ENCODE results near the gene RPL27.
A peak's percentile ranks its signal among the peaks of the same experiment; 100 is the strongest.

Gene RPL27

DNA sequence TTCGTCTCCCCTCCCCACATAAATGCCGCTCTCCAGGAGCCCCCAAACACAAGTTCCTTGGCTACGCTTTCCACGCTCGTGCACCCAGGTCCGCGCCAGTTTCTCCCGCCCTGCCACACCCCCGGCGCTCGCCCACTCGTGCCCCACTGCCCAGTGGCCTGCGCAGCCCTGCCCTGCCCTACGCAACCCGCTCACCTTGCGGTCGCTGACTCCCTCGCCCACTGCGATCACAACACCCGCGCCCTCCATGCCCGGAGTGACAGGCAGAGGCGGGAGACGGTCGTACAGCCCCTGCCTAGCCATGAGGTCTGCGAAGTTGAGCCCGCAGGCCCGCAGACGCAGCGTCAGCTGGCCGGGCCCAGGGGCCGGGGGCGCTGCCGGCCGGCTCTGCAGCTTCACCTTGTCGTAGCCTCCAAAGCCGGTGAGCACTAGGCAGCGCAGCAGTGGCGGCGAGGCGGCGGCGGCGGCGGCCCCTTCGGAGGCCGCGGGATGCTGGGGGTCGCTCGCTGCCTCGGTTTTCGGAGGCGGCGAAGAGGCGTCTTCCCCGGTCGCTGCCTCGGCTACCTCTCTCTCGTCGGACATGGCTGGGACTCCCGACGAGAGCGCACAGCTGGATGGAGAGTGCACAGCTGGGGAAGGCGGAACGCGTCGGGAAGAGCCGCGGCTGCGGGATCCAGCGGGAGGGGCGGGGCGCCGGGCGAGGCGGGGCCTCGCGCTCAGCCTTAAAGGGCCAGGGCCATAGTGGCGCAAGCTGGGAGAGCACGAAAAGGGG, 23.7 kb downstream of the RPL27 start, which contains the start of gene VAT1:
VAT1 (minus strand) TSS at position 645 of the 772 bp plus-strand sequence; CDS start at position 582, 63 bp downstream.
- peak; percentile 72 for DNase-seq

DNA sequence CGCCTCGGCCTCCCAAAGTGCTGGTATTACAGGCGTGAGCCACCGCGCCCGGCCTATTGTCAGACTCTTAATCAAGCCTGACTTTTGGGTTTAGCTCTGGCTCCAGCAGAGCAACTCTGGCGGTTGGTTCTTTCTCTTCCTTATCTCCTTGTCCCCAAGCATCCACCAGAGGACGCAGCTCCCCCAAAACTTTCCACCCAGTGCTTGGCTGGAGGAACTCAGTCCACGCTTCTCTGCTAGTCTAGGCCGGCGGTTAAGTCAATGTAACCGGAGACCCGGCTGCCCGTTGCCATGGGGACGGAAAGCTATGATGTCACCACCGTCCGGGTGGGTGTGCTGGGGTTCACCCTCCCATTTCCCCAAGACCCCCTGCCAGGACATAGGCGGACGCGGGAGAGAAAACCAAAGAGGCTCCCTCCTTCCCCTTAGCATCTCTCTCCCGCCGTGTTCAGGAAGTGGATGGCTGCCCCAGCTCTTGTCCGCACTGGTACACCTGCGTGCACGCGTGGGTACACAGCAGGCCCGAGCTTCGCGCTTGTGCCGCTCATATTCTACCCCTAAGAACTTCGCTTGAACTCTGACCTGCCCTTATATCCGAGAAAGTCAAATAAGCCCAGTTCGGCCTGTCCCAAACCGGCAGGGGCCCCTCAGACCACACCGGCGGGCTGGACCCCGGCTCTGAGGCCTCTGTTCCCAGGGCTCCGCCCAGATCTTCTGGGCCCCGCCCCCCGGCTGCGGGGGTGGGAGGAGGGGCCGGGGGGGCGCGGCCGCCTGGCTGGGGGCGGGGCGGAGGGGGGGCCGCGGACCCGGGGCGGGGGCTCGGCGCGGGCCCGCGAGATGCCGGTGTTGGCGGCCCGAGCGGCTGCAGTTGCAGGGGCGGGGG, 26.4 kb downstream of the RPL27 start, which contains the start of gene RND2:
RND2 (plus strand) TSS at position 825 of the 883 bp plus-strand sequence. CDS start 117 bp downstream, outside the sequence.
- DNase-seq: peak; percentile 82

DNA sequence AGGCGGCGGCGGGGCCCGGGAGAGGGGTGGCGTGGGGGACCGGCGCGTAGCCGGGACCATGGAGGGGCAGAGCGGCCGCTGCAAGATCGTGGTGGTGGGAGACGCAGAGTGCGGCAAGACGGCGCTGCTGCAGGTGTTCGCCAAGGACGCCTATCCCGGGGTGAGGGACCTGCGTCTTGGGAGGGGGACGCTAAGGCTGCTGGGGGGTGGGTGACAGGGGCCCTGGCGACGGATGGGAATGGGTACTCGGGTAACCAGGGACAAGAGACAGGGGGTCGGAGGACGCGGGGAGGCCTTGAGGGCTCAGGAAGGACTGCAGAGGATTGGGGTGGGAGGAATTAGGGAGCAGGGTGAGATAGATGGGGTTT, 27.1 kb downstream of the RPL27 start:
- DNase-seq: no peak

DNA sequence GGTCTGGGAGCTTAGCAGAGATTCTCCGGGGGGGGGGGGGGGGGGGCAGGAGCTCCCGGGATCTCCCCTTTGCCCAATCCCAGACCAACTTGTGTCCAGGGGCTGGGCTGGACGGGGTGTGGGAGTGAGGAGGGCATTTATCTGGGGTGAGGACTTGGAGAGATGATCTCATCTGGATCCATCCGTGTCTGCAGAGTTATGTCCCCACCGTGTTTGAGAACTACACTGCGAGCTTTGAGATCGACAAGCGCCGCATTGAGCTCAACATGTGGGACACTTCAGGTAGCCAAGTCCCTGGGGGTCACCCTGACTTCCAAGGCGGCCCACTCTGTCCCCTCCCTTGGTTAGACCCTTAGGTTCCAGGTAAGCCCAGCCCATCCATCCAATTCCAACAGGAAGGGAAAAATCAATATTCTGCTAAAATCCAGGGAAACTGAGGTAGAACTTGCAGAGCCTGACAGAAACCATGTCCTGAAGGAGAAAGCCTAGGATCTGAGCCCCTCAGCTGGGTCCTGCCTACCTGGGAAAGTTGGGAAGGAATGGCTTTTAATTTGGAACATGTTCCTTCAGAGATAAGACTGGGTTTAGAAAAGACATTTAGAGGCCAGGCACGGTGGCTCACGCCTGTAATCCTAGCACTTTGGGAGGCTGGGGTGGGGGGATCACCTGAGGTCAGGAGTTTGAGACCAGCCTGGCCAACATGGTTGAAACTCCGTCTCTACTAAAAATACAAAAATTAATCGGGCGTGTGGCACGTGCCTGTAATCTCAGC, 27.7 kb downstream of the RPL27 start:
- no peak for DNase-seq

DNA sequence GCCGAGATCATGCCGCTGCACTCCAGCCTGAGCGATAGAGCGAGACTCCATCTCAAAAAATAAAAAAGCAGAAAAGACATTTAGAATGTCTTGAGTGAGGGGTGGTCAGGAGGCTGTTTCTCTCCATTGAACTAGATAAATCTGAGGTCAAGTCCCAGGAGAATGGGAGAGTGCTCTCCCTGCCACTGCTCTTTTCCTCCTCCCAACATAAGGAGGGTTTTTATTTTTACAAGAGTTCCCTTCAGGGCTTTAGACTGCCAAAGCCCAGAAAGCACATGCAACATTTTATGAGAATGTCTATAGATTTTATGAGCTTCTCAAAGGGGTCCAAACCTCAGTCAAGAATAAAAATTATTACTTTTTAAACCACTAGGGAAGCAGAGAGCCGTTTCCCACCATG, 28.4 kb downstream of the RPL27 start:
- DNase-seq: no peak

DNA sequence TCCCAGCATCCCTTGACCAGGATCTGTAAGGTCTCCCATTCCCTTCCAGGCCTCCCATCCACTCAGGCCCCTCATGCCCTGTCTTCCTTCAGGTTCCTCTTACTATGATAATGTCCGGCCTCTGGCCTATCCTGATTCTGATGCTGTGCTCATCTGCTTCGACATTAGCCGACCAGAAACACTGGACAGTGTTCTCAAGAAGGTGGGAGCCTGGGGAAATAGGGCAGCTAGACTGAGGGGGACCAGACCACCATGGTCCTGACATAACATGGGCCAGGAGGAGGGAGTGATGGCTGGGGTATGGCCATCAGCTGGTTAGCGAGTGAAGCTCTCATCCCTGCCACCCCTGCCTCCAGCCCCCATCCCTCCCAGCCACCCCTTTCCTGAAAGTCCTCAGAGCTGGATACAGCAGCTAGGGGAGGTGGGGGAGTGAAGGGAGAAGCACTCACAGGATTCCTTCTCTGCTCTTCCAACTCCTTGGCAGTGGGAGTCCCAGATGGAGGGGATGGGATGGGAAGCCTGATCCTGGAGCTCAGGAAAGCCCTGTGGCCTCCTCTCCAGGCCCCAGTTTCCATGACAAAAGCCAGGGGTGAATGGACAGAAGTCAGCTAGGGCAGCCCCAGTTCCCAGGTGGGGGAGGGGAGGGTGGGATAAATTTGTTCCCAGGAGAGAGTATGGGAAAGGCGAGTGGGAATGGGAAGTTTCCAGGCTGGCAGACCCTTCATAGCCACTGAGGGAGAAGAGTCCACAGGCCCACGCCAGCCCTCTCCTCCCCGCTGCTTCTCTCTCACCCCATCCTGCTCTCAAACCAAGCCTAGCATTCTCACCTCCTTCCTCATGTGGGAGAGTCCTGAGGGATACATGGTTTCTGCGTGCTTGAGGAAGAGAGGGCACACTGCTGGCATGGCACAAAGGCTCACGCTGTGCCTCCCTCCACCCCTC, 29.1 kb downstream of the RPL27 start:
- no peak for DNase-seq

DNA sequence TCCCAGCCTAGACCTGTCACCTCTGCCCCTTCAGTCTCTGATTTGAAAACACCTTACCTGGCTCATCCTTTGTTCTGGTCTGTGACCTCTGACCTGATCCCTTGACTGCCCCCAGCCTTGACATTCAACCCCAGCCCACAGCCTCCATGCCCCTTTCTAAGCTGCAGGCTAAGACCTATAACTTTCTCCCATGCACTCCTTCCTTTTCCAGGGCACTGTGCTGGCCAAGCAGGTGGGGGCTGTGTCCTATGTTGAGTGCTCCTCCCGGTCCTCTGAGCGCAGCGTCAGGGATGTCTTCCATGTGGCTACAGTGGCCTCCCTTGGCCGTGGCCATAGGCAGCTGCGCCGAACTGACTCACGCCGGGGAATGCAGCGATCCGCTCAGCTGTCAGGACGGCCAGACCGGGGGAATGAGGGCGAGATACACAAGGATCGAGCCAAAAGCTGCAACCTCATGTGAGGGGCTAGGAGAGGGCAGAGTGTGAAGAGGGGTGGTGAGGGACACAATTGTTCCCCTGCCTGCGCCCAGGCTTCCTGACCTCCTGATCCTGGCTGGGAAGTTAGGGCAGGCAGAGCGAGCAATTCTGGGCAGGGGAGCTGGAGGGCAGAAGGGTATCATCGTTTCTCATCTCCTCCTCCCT, 30.1 kb downstream of the RPL27 start:
- DNase-seq: no peak

DNA sequence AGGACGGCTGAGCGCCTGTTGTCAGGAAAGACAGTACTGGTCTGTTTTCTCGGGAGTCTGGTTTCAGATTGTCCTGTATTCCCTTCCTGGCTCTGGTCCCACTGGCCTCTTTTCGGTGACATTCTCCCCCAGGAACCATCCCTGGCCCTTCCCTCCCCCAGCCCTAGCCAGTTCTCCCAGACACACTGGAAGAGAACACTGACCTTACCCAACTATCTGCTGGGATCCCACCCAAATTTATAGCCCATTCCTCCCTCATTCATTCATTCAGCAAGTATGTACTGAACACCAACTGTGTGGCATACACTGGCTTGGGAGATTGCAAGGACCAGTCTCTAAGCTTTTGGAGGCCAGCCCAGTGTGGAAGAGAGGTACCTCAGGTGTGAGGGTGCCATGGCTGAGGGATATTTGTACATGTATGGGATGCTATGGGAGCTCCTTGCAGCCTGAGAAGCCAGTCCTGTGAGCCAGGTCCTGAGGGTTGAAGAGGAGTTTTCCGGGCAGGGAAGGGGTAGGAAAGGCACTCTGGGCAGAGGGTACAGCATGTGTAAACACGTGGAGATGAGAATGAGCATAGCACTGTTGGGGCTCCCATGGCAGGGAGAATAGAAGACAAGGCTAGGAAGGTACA, 32.0 kb downstream of the RPL27 start:
- no peak for DNase-seq

DNA sequence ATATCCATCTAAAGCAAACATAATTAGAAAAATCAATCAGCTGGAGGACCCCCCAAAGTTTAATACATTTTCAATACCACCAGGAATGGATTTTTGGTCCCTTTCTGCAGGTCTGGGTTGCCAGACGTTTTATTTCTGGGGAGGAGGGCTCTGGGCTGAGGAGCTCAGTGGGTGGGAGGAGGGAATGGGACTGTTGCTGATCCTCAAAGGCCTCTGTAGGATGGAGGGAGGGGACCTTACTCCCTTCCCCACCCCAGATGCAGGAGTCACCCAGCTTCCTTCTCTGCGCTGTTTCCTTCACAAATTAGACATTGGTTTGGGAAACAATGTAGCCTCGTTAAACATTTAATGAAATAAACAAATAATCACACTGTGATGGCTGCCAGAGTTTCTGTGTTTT, 33.4 kb downstream of the RPL27 start:
- DNase-seq: no peak

DNA sequence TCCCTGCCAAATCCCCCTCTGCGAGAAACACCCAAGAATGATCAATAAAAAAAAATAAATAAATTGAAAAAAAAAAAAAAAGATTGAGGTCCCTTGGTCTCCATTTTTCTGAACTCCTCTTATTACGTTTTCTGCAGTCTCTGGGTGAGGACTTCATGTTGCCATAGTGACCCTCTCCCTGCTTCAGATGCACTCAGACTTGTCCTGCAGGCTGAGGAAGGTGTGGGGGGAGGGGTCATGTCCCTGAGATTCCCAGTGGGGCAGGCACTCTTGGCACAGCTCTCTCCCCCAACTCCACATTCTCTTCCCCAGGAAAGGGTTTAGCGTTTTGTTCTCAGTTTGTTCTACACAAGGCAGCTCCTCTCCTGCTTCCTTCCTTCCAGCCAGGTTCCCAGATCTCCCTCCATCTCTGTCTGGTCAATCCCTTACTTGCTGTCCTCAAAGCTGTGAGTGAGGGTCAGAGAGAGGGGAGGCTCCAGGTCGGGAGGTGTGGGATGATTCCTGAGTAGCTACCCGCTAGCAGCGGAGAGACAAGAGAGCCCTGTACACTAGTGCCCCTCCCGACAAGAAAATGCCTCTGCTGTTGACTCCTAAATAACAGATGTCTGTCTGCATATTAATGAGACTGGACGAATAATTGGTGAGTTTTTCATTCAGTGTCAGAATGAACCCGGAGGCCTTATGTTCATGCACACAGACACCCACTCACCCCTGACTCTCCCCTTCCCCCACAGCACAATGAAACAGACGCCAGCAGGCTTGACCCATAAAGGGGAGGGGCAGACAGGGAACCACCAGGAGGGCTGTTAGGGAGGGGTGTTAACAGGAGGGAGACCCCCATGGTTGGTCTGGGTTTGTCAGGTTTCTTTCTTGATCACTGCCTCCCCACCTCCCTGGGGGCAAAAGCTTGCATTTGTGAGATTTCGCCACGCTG, 36.0 kb downstream of the RPL27 start:
- peak; percentile 46 for DNase-seq

DNA sequence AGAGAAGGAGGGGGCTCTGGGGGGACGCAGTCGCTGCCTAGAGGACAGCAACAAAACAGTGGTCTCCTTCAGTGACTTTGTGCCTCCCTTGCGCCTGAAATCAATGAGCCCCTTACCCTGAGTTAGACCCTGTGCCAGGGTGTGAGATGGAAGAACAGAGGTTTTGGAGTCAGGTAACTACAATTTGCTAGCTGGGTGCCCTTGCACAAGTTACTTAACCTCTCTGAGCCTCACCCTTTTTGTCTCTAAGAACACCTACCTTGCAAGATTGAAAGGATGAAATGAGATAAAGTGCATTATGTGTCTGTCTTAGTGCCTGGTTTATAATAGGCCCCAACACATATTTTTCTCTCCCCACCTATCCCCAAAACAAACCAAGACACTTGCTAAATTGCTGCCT, 36.7 kb downstream of the RPL27 start:
- DNase-seq: no peak

DNA sequence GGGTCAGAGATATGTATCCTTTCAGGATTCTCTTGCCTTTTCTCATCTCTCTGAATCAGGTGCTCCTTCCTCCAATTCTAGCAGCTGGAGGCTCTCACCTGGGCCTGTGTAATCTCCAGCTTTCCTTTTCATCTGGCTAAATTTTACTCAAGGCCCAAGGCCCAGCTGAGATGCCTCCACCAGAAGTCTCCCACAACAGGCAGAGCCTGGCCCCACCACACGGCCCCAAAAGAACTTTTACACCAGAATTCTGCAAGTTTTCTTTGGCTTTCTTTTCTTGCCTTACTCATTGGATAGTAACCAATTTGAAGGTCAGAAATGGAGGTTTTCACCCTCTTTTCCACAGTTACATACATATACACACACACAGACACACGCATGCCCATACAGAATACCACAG, 41.4 kb downstream of the RPL27 start:
- no peak for DNase-seq

DNA sequence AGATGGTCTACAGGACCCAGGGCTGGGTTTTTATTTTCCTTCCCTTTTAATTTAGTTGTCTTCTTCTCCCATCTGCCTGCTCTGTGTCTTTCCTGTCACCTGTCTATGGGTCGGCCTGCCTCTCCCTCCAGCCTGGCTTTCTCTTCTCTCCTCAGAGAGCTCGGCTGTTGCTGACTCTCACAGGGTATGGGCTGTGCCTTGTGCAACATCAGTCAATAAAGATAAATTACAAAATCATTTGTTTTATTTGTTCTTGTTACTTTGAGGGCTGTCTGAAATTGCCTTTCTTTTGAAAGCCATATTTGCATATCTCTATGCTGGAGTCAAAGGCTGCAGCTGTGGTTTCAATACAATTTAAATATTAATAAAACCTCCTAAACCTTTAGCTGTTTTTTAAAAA, 42.4 kb downstream of the RPL27 start:
- DNase-seq: no peak

DNA sequence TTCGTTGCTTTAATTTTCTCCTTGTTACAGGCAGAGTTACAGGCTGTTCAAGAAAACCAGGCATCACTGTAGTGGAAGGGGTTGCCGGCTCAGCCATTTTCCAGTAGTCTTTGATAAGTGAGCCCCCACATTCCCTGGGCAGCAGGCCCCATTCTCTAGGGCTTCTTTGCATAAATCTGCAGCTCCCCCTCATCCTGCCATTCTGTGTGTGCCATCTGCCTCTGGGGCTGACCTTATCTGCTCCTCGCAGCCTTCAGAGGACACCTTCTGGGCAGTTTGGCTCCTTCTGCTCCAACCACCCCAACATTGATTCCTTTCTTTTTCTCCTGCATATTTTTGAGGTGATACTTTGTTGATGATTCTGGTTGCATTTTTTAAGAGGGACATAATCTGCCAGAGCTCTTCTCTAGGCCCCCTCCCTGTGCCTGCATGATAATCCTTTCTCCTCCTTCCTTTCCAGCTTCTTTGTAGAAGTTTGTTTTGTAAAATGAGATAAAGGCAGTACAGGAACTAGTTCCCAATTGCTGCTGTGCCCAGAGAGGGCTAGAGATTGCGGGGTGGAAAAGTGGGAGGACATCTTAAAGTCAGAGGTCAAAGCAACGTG, 43.9 kb downstream of the RPL27 start:
- DNase-seq: no peak

DNA sequence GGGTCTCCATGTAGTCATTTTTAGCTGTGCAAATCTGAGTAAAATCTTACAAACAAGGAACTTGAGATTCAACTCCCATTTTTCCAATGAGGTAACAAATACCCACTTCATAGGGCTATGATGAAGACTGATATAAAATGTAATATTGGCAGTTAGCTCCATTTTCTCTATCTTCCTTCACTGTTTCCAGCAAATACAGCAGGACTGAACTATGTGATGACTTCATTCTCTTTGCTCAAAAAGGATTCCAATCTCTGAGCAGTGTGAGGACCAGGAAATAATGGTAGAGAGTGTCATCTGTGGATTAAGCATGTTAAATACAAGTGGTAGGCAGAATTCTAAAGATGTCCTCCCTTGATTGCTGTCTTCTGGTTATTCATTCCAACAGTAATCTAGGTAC, 45.1 kb downstream of the RPL27 start:
- DNase-seq: no peak

DNA sequence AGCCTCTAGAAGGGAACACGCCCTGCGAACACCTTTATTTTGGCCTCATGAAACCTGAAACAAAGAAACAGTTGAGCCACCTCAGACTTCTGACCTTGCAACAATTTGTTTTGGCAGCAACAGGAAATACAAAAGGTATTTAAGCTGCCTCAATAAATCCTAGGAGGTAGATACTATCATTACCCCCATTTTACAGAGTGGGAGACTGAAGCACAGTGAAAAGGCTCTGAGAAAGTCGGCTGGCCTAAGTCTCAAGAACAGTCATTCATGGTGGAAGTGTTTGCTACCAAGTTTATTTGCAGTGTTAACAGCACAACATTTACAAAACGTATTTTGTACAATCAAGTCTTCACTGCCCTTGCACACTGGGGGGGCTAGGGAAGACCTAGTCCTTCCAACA, 45.8 kb downstream of the RPL27 start:
- no peak for DNase-seq

DNA sequence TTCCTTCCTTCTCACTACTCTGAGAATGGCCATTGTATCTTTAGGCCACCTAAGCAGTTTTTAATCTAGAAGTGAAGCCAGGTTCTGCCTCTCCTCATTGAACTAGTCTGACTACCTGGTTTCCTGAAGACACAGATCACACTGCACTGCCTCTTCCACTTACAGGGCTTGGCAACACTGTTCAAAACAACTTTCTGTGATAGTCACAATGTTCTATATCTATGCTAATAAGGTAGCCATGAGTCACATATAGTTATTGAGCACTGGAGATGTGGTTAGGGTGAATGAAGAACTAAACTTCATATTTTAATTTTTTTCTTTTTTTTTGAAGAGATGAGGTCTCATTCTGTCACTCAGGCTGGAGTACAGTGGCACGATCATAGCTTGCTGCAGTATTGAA, 53.8 kb downstream of the RPL27 start:
- no peak for DNase-seq

All from NCI-H510A treated with DMSO at 0.1 percent for 48 hours (cell line).